Thyroid gland (tissue), 4 donors: ENCODE data around the gene ERCC1. TPM values are rescaled to one million over a fixed set of nuclear protein-coding genes. Genes with fewer than 3 reads are reported as not detected.

Source experiments
- DNase-seq, 2 donors: peaks; one replicate each; pipeline ENCODE4 v3.0.0-alpha.2; 2019
- H3K27ac ChIP-seq, 3 donors: fragments of 200-600 bp; sonication (generic); 1 replicate in 2 of 3; 2 replicates in 1 of 3; pipeline ENCODE4 v1.5.1; 2016 to 2019; ENCODE audit warnings: mild to moderate bottlenecking in 1 of 3, moderate library complexity in 1 of 3
- H3K27me3 ChIP-seq: fragments of 200-600 bp; sonication (generic); one replicate; pipeline ENCODE4 v1.5.1; 2019
- H3K36me3 ChIP-seq, 2 donors: fragments of 200-600 bp; sonication (generic); one replicate each; pipeline ENCODE4 v1.5.1; 2016 to 2019
- H3K4me1 ChIP-seq, 2 donors: fragments of 200-600 bp; sonication (generic); one replicate each; pipeline ENCODE4 v1.5.1; 2017 to 2019
- H3K4me3 ChIP-seq, 3 donors: fragments of 200-600 bp; sonication (generic); replicated peaks in 1 of 3; 1 replicate in 2 of 3; 2 replicates in 1 of 3; pipeline ENCODE4 v1.5.1; 2016; ENCODE audit warnings: mild to moderate bottlenecking in 1 of 3
- H3K9me3 ChIP-seq: fragments of 200-600 bp; sonication (generic); one replicate; pipeline ENCODE4 v1.5.1; 2017
- POLR2A ChIP-seq, 2 donors: fragments of 450-650 bp; IDR thresholded peaks; one replicate each; pipeline ENCODE4 v1.6.1; 2017; ENCODE audit warnings: antibody characterized with exemption in 2 of 2, mild to moderate bottlenecking in 2 of 2, moderate library complexity in 1 of 2
- WGBS, 2 donors: methylation state at CpG; one replicate each; pipeline ENCODE4 v1.1.5; 2017; 5-methylcytosine and 5-hydroxymethylcytosine counted together
- intact Hi-C: fragments of 100-400 bp; cut with DNase I; formaldehyde crosslinking; loops from one replicate; pipeline ENCODE4 v1.15.1; 2023
- total RNA-seq, 4 donors: library from RNA; depleted of rRNA; stranded (reverse); fragments of >200 nt; gene quantifications; one replicate each; pipeline ENCODE4 v1.2.3, GENCODE V29; 2016
- TF ChIP-seq, protein P1 (sequence below), 6 experiments: fragments of 200-600 bp in 3 of 6; fragments of 450-650 bp in 3 of 6; sonication (generic) in 3 of 6; IDR thresholded peaks; one replicate each; pipeline ENCODE4 v1.5.1; 2016 to 2019; ENCODE audit warnings: antibody characterized with exemption in 6 of 6, mild to moderate bottlenecking in 2 of 6, inconsistent platforms in 1 of 6, moderate library complexity in 1 of 6

The ERCC1 gene
- 100 to 1,000 TPM in 2 of 4 donors, 10 to 100 TPM in 2; 89.1 to 157 (median 113) TPM for total RNA-seq

GRCh38 chr19:45423589-45424190 is at the start of gene ERCC1:
ERCC1 (minus strand) TSS chr19:45423917; CDS start chr19:45423374, 543 bp downstream.
- DNase-seq: peak; percentile 99
- H3K4me3 ChIP-seq: peak within 1 kb of the TSS; percentile 2 to 71 (median 44)
- H3K4me1 ChIP-seq: peaks cover 13 to 26% of the 10 kb centered on the region in 2 donors
- TF ChIP-seq, protein P1, sequence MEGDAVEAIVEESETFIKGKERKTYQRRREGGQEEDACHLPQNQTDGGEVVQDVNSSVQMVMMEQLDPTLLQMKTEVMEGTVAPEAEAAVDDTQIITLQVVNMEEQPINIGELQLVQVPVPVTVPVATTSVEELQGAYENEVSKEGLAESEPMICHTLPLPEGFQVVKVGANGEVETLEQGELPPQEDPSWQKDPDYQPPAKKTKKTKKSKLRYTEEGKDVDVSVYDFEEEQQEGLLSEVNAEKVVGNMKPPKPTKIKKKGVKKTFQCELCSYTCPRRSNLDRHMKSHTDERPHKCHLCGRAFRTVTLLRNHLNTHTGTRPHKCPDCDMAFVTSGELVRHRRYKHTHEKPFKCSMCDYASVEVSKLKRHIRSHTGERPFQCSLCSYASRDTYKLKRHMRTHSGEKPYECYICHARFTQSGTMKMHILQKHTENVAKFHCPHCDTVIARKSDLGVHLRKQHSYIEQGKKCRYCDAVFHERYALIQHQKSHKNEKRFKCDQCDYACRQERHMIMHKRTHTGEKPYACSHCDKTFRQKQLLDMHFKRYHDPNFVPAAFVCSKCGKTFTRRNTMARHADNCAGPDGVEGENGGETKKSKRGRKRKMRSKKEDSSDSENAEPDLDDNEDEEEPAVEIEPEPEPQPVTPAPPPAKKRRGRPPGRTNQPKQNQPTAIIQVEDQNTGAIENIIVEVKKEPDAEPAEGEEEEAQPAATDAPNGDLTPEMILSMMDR (IDR thresholded peaks at IDR 0.05): no peak
- TF ChIP-seq POLR2A (IDR thresholded peaks at IDR 0.05): peak in 1 of 2 donors; percentile 76
- no peaks in the 10 kb centered on the region for H3K36me3 ChIP-seq
- intact Hi-C loops: no loop called here
- WGBS, 2 donors: 0 to 6% methylated on average over 2 to 19 of the region's 37 CpGs
- no peaks in the 10 kb centered on the region for H3K27me3 ChIP-seq
- H3K9me3 ChIP-seq: no peaks in the 10 kb centered on the region
- H3K27ac ChIP-seq: peak within 1 kb of the TSS; percentile 58 to 90 (median 88)

DNA sequence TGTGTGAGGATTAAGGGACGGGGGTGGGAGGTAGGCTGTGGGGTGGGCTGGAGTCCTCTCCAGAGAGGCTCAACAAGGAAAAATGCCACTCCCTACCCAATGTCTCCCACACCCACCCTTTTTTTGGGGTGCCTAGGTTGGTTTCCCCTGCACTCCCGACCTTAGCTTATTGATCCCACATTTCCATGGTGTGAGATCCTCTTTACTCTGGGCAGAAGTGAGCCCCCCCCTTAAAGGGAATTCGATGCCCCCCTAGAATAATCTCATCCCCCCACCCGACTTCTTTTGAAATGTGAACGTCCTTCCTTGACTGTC is 49.6 kb upstream of the ERCC1 start:
- no peaks in the 10 kb centered on the region for H3K36me3 ChIP-seq
- peaks cover 13 to 43% of the 10 kb centered on the region in 2 donors for H3K4me1 ChIP-seq
- no peak for DNase-seq
- WGBS, 2 donors: 42 to 48% methylated on average over 5 of the region's 5 CpGs
- H3K27me3 ChIP-seq: no peaks in the 10 kb centered on the region
- TF ChIP-seq POLR2A (IDR thresholded peaks at IDR 0.05): no peak
- TF ChIP-seq, protein P1 (IDR thresholded peaks at IDR 0.05): no peak
- H3K27ac ChIP-seq: no peak overlapping the region
- intact Hi-C loops: no loop called here
- no peaks in the 10 kb centered on the region for H3K9me3 ChIP-seq
- H3K4me3 ChIP-seq: no peak overlapping the region

DNA sequence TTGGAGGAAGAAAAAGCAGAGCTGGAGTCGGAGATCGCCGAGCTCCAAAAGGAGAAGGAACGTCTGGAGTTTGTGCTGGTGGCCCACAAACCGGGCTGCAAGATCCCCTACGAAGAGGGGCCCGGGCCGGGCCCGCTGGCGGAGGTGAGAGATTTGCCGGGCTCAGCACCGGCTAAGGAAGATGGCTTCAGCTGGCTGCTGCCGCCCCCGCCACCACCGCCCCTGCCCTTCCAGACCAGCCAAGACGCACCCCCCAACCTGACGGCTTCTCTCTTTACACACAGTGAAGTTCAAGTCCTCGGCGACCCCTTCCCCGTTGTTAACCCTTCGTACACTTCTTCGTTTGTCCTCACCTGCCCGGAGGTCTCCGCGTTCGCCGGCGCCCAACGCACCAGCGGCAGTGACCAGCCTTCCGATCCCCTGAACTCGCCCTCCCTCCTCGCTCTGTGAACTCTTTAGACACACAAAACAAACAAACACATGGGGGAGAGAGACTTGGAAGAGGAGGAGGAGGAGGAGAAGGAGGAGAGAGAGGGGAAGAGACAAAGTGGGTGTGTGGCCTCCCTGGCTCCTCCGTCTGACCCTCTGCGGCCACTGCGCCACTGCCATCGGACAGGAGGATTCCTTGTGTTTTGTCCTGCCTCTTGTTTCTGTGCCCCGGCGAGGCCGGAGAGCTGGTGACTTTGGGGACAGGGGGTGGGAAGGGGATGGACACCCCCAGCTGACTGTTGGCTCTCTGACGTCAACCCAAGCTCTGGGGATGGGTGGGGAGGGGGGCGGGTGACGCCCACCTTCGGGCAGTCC is 49.0 kb upstream of the ERCC1 start:
- no peaks in the 10 kb centered on the region for H3K27me3 ChIP-seq
- WGBS, 2 donors: 19 to 36% methylated on average over 31 to 41 of the region's 44 CpGs
- H3K27ac ChIP-seq: peak overlapping the region in 1 of 3 donors; percentile 14
- H3K4me3 ChIP-seq: peak overlapping the region in 1 of 3 donors; percentile 11
- no peaks in the 10 kb centered on the region for H3K9me3 ChIP-seq
- H3K4me1 ChIP-seq: peaks cover 18 to 44% of the 10 kb centered on the region in 2 donors
- intact Hi-C loops: no loop called here
- H3K36me3 ChIP-seq: no peaks in the 10 kb centered on the region
- peak; percentile 26 to 30 for DNase-seq
- no peak for TF ChIP-seq POLR2A (IDR thresholded peaks at IDR 0.05)
- TF ChIP-seq, protein P1 (IDR thresholded peaks at IDR 0.05): no peak

GRCh38 chr19:45471931-45472562 is 48.3 kb upstream of the ERCC1 start:
- Histone ChIP-seq H3K27me3 (no peaks in the 10 kb centered on the region), H3K36me3 (no peaks in the 10 kb centered on the region), H3K4me3 (no peak overlapping the region), H3K4me1 (peaks cover 21 to 43% of the 10 kb centered on the region in 2 donors), H3K27ac (no peak overlapping the region), H3K9me3 (no peaks in the 10 kb centered on the region)
- no peak for DNase-seq
- intact Hi-C loops: no loop called here
- WGBS, 2 donors: 58 to 59% methylated on average over 7 of the region's 7 CpGs
- TF ChIP-seq POLR2A (IDR thresholded peaks at IDR 0.05): no peak
- TF ChIP-seq, protein P1 (IDR thresholded peaks at IDR 0.05): no peak
